GM12878 (cell line): Measurements from ENCODE around the gene C1QL2.

Source experiments
- BHLHE40 ChIP-seq, 2 experiments: fragments of 450-650 bp in 1 of 2; IDR thresholded peaks; 2 replicates each; pipeline ENCODE4 v1.6.1; 2011 to 2017; ENCODE audit warnings: low read depth in 2 of 2, borderline replicate concordance in 1 of 2, improper control_type of control experiment in 1 of 2, low read length in 1 of 2, mild to moderate bottlenecking in 1 of 2
- EZH2 ChIP-seq: IDR thresholded peaks from 2 replicates; pipeline ENCODE4 v1.6.1; 2012; ENCODE audit warnings: low read depth, mild to moderate bottlenecking, control low read depth, inconsistent platforms, low read length, borderline replicate concordance; ENCODE audit not compliant: control insufficient read depth
- KDM1A ChIP-seq: fragments of 200-600 bp; sonication (generic); IDR thresholded peaks from 2 replicates; pipeline ENCODE4 v1.6.1; 2016; ENCODE audit warnings: borderline replicate concordance
- POLR2AphosphoS5 ChIP-seq: IDR thresholded peaks from 2 replicates; pipeline ENCODE4 v1.6.1; 2011; ENCODE audit warnings: mild to moderate bottlenecking, low read length, inconsistent platforms
- RAD51 ChIP-seq: fragments of 450-650 bp; IDR thresholded peaks from 2 replicates; pipeline ENCODE4 v1.6.1; 2016; ENCODE audit warnings: moderate library complexity, mild to moderate bottlenecking, inconsistent platforms
- SMC3 ChIP-seq: IDR thresholded peaks from 2 replicates; pipeline ENCODE4 v1.6.1; 2011; ENCODE audit warnings: low read length, improper control_type of control experiment, borderline replicate concordance
- TF ChIP-seq, protein P1 (sequence below), 3 experiments: IDR thresholded peaks in 2 of 3; conservative IDR thresholded peaks in 1 of 3; 2 replicates each; pipeline ENCODE4 v1.5.1; 2011; ENCODE audit warnings: low read depth in 3 of 3, low read length in 3 of 3, mild to moderate bottlenecking in 3 of 3, control low read depth in 2 of 3, moderate library complexity in 2 of 3, inconsistent platforms in 1 of 3, mixed read lengths in 1 of 3; ENCODE audit not compliant: control insufficient read depth in 2 of 3, insufficient read depth in 1 of 3; ENCODE audit errors: extremely low read depth in 1 of 3

DNA sequence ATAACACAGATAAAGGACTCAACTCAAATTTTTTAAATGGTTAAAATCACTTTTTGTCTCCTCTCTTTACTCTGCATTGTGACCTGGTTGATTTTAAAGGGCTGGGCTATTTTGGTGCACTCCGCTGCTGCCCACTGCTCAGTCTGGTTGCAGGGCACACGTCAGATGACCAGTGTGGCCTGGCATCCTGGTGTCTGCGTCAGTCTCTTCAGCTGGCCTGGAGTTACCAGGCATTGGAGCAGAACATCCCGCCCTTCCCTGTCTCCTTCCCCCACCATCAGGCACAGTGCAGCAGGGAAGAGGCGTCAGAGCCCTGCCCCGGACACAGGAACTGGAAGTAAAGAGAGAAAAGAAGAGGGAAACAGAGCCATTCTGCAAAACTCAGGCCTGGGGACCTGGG, 8.9 kb downstream of the C1QL2 start:
- TF ChIP-seq BHLHE40 (IDR thresholded peaks at IDR 0.05; ENCODE audit: borderline replicate concordance in 1 of 2, low read depth in 2 of 2, low read length in 1 of 2) (no peak), POLR2AphosphoS5 (no peak), KDM1A (no peak), RAD51 (no peak), SMC3 (no peak), EZH2 (no peak)
- TF ChIP-seq, protein P1, sequence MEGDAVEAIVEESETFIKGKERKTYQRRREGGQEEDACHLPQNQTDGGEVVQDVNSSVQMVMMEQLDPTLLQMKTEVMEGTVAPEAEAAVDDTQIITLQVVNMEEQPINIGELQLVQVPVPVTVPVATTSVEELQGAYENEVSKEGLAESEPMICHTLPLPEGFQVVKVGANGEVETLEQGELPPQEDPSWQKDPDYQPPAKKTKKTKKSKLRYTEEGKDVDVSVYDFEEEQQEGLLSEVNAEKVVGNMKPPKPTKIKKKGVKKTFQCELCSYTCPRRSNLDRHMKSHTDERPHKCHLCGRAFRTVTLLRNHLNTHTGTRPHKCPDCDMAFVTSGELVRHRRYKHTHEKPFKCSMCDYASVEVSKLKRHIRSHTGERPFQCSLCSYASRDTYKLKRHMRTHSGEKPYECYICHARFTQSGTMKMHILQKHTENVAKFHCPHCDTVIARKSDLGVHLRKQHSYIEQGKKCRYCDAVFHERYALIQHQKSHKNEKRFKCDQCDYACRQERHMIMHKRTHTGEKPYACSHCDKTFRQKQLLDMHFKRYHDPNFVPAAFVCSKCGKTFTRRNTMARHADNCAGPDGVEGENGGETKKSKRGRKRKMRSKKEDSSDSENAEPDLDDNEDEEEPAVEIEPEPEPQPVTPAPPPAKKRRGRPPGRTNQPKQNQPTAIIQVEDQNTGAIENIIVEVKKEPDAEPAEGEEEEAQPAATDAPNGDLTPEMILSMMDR (IDR thresholded peaks at IDR 0.05 in 2 of 3, conservative IDR thresholded peaks at IDR 0.05 in 1 of 3; ENCODE audit: control insufficient read depth in 2 of 3, extremely low read depth in 1 of 3, insufficient read depth in 1 of 3, low read depth in 3 of 3, low read length in 3 of 3), result no peak
